HG03520 (cell line): Measurements from ENCODE around the gene NOSTRIN.
"Not testable (repeated sequence)": the region's sequence is repeated elsewhere in the genome, so short reads cannot be mapped to it uniquely, and the experiment has no call there.

ENCODE experiments used
- ATAC-seq: cut with Tn5 transposase; IDR thresholded peaks from one replicate; pipeline ENCODE4 v1.9.1; 2021; ENCODE audit warnings: mild to moderate bottlenecking, moderate library complexity; ENCODE audit not compliant: unreplicated experiment

Gene NOSTRIN

DNA sequence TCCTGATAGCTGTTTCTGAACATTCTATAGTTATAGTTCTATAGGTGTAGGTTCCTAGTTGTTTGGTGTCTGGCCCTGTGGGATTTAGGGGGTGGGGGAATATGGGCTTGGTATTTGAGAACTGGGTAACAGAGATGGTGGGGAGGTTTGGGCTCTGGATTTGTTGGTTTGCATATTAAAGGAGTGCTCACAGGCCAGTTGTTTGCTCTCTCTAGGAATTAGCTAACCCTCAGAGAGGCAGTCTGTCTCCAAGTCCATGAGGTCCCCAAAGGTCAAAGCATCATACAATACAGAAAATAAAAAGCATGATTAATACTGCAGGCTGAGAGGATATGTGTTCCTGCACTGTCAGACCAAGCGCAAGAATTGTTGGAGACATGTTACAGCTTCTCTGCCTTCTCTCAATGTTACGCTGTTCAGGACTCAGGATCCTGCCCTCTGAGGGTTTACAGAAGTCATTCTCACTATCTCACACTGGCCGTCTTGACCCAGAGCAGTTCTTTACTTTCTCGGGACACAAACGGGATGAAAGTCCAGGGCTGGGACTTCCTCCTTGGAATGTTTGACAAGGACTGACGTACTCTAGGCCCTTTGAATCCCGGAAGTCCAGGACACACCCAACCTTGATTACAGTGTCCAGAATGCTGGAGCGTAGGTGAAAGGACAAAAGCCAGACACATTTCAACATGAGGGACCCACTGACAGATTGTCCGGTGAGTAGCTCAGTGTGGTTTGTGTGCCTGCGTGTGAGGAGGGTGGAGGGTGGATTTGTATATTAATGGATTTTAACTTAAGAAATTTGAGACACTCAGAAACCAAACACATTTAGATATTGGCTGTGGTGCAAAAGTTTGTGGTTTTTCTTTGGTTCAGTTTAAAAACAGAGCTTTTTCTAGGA lies at the start of gene NOSTRIN:
NOSTRIN (plus strand) TSS at position 677 of the 898 bp plus-strand sequence; CDS start at position 687, 10 bp downstream.
- ATAC-seq: no peak

DNA sequence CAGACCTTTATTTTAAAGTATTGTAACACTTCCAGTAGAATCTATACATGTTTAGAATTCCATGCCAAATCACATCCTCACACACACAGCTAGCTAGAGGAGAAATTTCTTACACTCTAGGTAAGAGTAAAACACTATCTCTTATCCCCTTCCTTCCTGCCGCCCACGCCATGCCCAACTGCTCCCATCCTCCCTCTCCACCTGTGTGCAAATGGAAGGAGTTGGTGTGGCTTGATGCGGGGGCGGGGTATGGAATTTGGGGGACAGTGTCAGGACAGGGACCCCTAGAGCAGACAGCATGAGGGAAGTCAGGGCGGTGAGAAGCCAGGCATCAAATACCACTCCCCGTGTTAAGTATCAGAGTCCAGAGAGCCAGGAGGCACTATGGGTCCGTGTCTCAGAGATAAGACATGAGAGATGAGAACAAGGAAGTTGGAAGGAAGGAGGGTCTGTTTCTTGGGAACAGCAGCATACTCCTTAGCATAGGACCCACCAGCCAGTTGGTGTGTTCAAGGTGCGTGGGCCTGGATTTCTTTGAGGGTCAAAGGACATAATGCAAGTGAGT lies 48.6 kb upstream of the NOSTRIN start:
- no peak for ATAC-seq

- ATAC-seq: no peak
These were observed 45.2 kb upstream of the NOSTRIN start for GRCh38 chr2:168757223-168757622.

DNA sequence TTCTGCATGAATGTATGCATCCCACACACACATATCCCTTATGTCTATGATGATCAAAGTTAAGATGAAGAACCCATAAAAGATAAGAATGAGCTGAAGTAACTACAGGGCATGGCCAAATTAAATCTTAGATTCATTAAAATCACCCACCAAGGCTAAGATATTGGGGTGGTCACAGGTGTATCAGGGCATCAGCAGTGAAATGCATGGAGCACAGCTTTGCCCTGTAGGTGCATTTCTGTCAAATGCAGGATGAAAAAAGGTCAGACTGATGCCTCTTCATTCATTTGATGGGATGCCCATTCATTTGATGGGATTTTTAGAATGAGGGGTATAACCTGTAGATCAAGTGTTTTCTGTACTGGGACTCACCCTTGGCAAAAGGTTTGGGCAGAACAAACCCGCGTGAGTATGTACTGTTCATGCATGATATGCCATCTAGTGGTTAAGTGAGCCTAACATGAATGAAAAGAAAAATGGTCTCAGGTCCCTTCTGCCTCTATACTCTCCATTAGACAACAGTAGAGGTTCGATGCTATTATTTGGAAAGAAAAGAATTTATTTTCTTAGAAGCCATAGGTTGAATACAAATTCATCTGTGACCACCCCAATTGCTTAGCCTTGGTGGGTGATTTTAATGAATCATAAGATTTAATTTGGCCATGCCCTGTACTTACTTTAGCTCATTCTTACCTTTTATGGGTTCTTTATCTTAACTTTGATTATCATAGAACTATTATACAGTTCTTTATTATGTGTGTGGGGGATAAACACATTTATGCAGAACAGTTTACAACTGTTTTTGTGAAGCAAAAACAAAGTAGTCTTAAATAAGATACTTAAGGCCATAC lies 43.2 kb upstream of the NOSTRIN start:
- ATAC-seq: peak; percentile 79

GRCh38 chr2:168765401-168765800 lies 37.0 kb upstream of the NOSTRIN start:
- ATAC-seq: no peak

- no peak for ATAC-seq
These were observed 35.8 kb upstream of the NOSTRIN start for GRCh38 chr2:168766600-168766999.

DNA sequence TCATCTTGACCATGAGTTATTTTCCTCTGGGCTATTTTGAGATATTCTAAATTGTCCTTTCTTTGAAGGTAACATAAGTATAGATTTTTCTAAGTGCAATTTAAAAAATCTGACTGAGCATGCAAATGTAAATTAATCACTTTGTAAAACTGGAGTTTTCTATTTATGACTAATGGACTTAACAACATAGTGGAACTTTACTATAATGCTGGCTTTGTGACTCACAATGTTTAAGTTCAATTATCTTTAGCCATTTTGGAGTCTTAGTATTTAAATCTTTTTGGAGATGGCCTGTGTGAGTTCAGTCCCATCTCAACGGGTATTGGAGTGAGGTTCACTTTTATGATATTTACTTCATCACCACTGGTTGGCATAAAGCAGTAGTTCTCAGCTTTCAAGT lies 35.2 kb upstream of the NOSTRIN start:
- ATAC-seq: no peak

- not testable (repeated sequence) for ATAC-seq
These were observed 34.1 kb upstream of the NOSTRIN start for GRCh38 chr2:168768357-168768756.

DNA sequence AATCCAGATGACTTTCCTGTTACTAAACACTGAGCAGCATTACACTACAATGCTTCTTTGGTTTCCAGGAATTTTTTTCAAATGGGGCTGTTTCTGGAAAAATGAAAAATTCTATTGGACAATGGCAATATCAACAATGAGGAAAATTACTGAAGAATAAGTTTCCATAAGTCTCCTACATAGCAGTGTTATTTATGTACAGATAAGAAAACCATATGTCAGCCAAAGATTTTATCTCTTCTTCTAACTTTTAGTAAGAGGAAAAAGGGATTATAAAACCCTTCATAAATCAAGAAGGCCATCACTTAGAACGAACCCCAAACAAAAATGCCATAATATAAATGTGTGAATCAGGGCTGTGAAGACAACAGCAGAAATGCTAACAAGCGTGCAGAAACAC lies 31.6 kb upstream of the NOSTRIN start:
- ATAC-seq: no peak

DNA sequence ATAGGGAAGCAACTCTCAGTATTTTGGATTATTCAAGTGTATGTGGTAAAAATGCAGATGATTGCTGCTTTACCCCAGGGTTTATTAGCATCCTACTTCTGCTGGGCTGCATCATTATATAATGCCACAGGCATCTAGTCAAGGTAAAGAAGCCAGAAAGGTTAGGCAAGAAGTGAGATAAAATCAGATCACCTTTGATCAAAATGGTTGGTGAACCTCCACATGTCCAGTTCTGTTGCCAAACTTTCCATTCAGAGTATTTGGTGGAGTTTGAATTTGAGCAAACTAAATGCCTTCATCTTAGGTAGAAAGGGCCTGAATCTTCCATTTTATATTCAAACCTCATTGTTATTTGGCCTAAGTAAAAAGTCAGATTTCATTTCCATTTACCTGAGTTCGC lies 29.7 kb upstream of the NOSTRIN start:
- no peak for ATAC-seq

- ATAC-seq: no peak
These were observed 29.3 kb upstream of the NOSTRIN start for GRCh38 chr2:168773128-168773527.

DNA sequence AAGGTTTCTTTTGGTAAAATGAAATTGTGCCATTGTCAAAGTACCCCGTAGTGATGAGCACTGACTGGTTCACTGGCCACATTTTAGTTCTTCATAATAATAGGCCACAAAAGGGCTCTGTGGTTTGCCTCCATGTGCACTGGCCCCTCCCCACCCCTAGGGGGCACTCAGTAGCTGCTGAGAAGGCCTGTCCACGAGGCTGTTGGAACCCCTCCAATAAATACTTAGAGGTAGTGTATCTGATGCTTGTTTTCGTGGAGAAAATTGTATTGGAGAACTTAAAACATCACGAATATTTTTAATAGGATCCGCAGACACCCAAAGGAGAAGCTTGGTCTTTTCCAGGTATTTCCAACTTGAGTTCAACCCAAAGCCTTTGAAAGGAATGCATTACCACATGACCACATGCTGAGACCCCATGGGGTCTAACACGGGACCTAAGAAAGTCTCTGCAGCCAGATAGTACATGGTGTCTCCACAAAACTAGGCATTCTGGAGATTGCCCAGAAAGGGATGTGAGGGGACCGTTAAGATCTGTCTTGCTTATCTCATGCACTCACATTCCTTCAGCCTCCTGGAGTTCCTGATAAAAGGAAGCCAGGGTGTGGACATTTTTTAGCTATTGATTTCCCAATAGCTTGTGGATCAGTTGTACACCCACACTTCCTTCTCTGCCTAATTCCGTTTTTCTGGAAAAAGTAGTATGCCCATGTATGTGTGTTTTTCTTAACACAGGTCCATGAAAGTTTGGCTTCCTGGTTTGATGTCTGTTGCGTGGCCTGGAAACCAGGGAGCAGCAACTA lies 28.5 kb upstream of the NOSTRIN start:
- peak; percentile 50 for ATAC-seq

- no peak for ATAC-seq
These were observed 26.6 kb upstream of the NOSTRIN start for GRCh38 chr2:168775837-168776236.

- ATAC-seq: no peak
These were observed 21.8 kb upstream of the NOSTRIN start for GRCh38 chr2:168780669-168781071.

DNA sequence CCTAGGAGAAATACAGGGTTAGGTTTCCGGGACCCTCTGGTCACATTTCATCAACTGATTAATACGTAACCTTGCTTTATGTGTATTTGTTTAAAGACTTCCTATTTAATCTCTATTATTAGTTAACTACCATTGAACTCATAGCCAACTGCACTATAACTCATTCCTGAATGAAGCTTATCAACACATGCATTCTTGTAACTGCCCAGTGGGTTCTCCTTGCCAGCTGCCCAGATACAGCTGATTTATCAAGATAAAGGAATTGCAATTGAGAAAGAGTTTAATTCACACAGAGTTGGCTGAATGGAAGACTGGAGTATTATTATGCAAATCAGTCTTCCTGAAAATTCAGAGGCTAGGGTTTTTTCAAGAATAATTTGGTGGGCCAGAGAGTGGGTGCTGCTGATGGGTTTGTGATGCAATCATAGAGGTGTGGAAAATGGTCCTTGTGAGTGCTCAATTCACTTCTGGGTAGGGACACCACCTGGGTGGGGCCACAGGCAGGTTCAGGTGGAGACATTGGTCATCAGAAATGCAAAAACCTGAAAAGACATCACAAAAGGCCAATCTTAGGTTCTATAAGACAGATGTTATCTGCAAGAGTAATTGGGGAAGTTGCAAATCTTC lies 21.1 kb upstream of the NOSTRIN start:
- no peak for ATAC-seq

DNA sequence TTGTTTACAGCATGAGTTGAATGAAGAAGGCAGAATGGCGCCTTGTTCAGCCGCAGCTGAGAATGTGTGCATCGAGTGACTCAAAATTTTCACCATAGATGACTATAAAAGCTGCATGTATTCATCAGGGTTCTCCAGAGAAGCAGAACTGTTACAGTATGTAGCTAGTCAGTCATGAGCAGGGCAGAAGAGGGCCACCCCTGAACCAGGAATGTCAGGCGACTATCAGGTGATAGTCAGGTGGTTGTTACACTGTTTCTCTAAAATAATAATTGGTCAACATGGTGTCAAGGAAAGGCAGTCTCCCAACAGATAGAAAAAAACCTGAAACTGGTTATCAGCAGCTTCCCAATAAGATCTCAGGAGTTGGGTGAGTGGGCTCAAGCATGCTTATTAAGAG lies 20.2 kb upstream of the NOSTRIN start:
- no peak for ATAC-seq

DNA sequence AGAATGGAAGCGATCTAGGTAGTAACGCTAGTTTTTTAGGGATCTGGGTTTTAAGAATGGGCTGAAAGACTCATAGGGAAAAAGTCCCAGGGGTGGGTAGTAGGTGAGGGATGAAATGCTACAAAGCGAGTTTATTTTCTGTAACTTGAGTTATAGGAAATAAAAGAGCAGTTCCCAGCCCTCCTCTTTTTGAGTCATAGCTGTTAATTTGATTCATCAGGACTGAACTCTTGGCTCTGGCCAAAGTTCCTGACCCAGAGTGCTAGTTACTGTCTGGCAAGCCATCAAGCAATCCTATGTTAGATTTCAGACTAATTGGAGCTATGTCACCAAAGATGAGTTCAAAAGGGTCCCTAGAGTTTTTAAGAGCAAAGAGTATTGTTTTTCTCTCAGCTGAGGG lies 17.4 kb upstream of the NOSTRIN start:
- ATAC-seq: no peak

DNA sequence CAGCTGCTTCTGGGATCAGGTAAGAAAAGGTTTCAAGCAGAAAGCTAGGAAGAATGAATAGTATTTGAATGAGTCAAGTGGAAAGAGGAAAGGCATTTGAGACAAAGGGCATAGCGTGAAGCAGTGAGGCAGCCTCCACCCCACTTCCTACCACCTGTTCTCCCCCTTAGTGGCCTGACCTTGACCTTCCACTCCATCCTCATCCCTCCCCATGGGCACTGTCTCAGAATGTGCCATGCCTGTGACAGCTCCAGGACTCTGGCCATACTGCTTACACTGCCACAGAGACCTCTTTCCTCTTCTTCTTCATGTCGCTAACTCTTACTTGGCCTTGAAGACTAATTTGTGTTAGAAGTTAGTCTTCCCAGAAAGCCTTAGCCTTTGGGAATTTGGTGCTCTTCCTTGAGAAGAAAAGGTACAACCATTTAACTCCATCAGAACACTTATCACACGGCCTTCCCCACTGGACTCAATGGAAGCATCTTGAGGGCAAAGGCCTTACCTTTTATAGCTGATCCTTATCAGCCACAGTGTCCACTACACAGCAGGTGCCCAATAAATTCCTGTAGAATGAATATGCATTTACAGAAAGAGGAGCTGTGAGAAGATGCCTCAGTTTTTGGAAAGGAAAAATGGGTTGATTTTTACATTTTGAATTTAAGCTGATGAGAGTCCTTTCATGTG lies 15.2 kb upstream of the NOSTRIN start:
- no peak for ATAC-seq

GRCh38 chr2:168787782-168788376 lies 14.6 kb upstream of the NOSTRIN start:
- ATAC-seq: no peak
